Fibroblast of lung (primary cell): ENCODE measurements around the gene PRX.

Experiments
- EZH2 ChIP-seq: IDR thresholded peaks from 2 replicates; pipeline ENCODE4 v1.5.1; 2012; ENCODE audit warnings: low read length, control low read depth, mild to moderate bottlenecking; ENCODE audit errors: missing control alignments
- TF ChIP-seq, protein P1 (sequence below), 2 donors: IDR thresholded peaks in 1 of 2; conservative IDR thresholded peaks in 1 of 2; 1 replicate in 1 of 2; 2 replicates in 1 of 2; pipeline ENCODE4 v1.5.1; 2011 to 2012; ENCODE audit warnings: low read length in 2 of 2, control low read depth in 1 of 2, inconsistent platforms in 1 of 2, low read depth in 1 of 2, mild to moderate bottlenecking in 1 of 2

DNA sequence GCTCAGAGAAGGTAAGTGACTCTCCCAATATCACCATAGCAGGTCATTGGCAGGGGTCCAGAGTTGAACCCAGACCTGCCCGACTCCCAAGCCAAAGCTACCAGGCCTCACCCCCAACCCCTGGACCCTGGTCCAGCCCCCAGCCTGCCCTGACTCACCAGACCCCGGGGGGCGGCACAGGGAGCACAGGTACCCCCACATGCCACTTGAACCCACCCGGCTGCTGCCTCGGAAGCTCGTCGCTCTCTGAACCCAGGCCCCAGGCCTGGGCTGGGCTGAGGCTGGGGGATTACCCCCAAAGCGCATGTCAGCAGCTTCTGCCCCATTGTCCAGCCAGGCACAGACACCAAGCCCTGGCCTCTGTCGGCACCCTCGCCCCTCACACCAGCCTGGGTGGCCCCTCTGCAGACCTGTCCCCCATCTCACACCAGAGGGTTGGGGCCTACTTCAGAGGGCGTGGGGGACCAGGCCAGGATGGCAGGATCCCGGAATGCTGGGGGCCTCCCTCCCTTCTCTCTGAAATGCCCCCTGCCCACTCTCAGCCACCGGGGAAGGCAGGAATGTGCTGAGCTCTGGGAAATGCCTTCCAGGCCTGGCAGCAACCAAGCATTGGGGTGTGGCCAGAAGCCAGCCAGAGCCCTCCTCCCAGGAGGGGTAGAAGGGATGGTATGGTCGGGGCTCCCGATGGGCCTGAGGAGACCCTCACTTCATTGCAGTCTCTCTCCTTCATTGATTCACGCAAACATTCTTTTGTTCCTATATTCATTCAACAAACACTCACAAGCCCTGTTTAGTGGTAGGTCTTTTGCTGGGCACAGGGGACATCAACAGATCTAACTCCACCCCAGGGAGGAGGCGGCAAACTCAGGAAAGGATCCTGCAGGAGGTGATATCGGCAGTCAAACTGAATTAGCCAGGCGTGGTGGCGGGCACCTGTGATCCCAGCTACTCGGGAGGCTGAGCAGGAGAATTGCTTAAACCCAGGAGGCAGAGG, 1.7 kb upstream of the PRX start:
- TF ChIP-seq EZH2 = no peak
- TF ChIP-seq, protein P1, sequence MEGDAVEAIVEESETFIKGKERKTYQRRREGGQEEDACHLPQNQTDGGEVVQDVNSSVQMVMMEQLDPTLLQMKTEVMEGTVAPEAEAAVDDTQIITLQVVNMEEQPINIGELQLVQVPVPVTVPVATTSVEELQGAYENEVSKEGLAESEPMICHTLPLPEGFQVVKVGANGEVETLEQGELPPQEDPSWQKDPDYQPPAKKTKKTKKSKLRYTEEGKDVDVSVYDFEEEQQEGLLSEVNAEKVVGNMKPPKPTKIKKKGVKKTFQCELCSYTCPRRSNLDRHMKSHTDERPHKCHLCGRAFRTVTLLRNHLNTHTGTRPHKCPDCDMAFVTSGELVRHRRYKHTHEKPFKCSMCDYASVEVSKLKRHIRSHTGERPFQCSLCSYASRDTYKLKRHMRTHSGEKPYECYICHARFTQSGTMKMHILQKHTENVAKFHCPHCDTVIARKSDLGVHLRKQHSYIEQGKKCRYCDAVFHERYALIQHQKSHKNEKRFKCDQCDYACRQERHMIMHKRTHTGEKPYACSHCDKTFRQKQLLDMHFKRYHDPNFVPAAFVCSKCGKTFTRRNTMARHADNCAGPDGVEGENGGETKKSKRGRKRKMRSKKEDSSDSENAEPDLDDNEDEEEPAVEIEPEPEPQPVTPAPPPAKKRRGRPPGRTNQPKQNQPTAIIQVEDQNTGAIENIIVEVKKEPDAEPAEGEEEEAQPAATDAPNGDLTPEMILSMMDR (conservative IDR thresholded peaks at IDR 0.05 in 1 of 2, IDR thresholded peaks at IDR 0.05 in 1 of 2; ENCODE audit: low read depth in 1 of 2, low read length in 2 of 2) = no peak
